ENCODE data around the gene STMND1. TPM values are rescaled to one million over a fixed set of nuclear protein-coding genes. Genes with fewer than 3 reads are reported as not detected.

STMND1 gene
- total RNA-seq, 1 experiment from 2014 or later: not detected

GRCh38 chr6:17086469-17086868, 15.4 kb upstream of the STMND1 start:
- ChIA-PET POLR2A (no interaction called here), CTCF (interaction anchor here (0.6 to 1.6 kb wide), 10 partner anchors 15 to 347 kb away, joined by 3 to 6 read pairs (median 4); partner anchors contain the start of genes ATXN1 and STMND1)
- Mint-ChIP-seq H3K4me1 (ENCODE audit: low read depth, unreplicated experiment) (no peaks in the 10 kb centered on the region), H3K27ac (ENCODE audit: unreplicated experiment) (no peak overlapping the region), H3K36me3 (ENCODE audit: insufficient read depth, unreplicated experiment) (no peaks in the 10 kb centered on the region), H3K4me3 (ENCODE audit: unreplicated experiment) (no peak overlapping the region), H3K27me3 (ENCODE audit: insufficient read depth, unreplicated experiment) (peaks cover 4% of the 10 kb centered on the region), H3K9me3 (ENCODE audit: unreplicated experiment) (no peaks in the 10 kb centered on the region)
- Histone ChIP-seq H3K4me3 (ENCODE audit: low read depth, low read length) (no peak overlapping the region), H3K27me3 (replicated peaks; ENCODE audit: control insufficient read depth, insufficient read depth, low read length) (no peaks in the 10 kb centered on the region), H3K4me1 (no peaks in the 10 kb centered on the region), H3K9me3 (no peaks in the 10 kb centered on the region), H3K36me3 (ENCODE audit: control insufficient read depth, insufficient read depth, low read length) (no peaks in the 10 kb centered on the region)
- DNase-seq: peak; percentile 51 to 62
- TF ChIP-seq, protein P1, sequence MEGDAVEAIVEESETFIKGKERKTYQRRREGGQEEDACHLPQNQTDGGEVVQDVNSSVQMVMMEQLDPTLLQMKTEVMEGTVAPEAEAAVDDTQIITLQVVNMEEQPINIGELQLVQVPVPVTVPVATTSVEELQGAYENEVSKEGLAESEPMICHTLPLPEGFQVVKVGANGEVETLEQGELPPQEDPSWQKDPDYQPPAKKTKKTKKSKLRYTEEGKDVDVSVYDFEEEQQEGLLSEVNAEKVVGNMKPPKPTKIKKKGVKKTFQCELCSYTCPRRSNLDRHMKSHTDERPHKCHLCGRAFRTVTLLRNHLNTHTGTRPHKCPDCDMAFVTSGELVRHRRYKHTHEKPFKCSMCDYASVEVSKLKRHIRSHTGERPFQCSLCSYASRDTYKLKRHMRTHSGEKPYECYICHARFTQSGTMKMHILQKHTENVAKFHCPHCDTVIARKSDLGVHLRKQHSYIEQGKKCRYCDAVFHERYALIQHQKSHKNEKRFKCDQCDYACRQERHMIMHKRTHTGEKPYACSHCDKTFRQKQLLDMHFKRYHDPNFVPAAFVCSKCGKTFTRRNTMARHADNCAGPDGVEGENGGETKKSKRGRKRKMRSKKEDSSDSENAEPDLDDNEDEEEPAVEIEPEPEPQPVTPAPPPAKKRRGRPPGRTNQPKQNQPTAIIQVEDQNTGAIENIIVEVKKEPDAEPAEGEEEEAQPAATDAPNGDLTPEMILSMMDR (IDR thresholded peaks at IDR 0.05; ENCODE audit: insufficient read depth in 1 of 2, low read depth in 1 of 2, low read length in 1 of 2, severe bottlenecking in 1 of 2, unreplicated experiment in 1 of 2): peak; percentile 50 to 53
- intact Hi-C loops (cut with micrococcal nuclease; ENCODE audit: unreplicated experiment): loop anchor here (1.0 to 5.0 kb wide), 2 partner anchors 74 to 324 kb away; partner anchors contain the start of gene ATXN1
- BruUV-seq (replicated peaks): no TSS peak

DNA sequence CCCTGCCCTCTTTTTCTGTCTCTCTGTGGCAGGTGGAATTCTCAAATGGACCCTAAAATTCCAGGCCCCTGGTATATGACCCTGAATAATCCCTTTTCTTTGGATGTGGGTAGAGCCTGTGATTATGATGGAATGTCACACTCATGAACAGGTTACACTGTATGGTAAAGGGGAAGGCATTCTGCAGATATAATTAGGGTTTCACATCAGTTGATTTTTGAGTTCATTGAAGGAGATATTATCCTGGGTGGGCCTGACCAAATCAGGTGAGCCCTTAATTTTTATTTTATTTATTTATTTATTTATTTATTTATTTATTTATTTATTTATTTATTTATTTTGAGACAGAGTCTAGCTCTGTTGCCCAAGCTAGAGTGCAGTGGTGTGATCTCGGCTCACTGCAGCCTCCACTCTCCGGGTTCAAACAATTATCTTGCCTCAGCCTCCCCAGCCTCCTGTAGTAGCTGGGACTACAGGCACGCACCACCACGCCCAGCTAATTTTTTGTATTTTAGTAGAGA, 13.7 kb upstream of the STMND1 start:
- Mint-ChIP-seq H3K4me1 (ENCODE audit: low read depth, unreplicated experiment) (no peaks in the 10 kb centered on the region), H3K9me3 (ENCODE audit: unreplicated experiment) (no peaks in the 10 kb centered on the region), H3K36me3 (ENCODE audit: insufficient read depth, unreplicated experiment) (no peaks in the 10 kb centered on the region), H3K27ac (ENCODE audit: unreplicated experiment) (no peak overlapping the region), H3K4me3 (ENCODE audit: unreplicated experiment) (no peak overlapping the region), H3K27me3 (ENCODE audit: insufficient read depth, unreplicated experiment) (peaks cover 5% of the 10 kb centered on the region)
- TF ChIP-seq, protein P1 (IDR thresholded peaks at IDR 0.05; ENCODE audit: insufficient read depth in 1 of 2, low read depth in 1 of 2, low read length in 1 of 2, severe bottlenecking in 1 of 2, unreplicated experiment in 1 of 2): no peak
- intact Hi-C loops (cut with micrococcal nuclease; ENCODE audit: unreplicated experiment): loop anchor here (5.0 kb wide), 1 partner anchor 326 kb away; the partner anchor contains the start of gene ATXN1
- Histone ChIP-seq H3K9me3 (no peaks in the 10 kb centered on the region), H3K36me3 (ENCODE audit: control insufficient read depth, insufficient read depth, low read length) (no peaks in the 10 kb centered on the region), H3K4me1 (no peaks in the 10 kb centered on the region), H3K27me3 (replicated peaks; ENCODE audit: control insufficient read depth, insufficient read depth, low read length) (no peaks in the 10 kb centered on the region), H3K4me3 (ENCODE audit: low read depth, low read length) (no peak overlapping the region)
- BruUV-seq (replicated peaks): no TSS peak
- POLR2A ChIA-PET: no interaction called here
- DNase-seq: no peak
- CTCF ChIA-PET: no interaction called here

DNA sequence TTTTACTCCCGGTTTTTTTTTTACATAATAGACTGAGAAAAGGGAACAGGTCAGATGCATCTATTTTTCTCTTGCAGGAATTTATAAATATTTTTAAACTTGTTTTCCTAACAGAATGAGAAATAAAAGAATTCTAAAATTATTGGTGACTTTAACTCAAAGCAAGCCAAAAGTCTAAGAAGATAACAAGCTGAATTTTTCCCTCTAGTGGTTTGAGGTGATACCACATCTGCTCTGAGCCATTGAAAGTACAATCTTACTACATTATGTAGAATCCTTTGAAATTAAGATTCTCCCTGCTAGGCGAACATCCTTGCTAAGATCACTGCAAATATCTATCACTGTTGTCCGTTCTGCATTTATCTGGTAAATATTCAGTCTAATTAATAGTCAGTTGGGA, 10.7 kb upstream of the STMND1 start:
- Mint-ChIP-seq H3K27me3 (ENCODE audit: insufficient read depth, unreplicated experiment) (peaks cover 3% of the 10 kb centered on the region), H3K36me3 (ENCODE audit: insufficient read depth, unreplicated experiment) (no peaks in the 10 kb centered on the region), H3K9me3 (ENCODE audit: unreplicated experiment) (no peaks in the 10 kb centered on the region), H3K4me1 (ENCODE audit: low read depth, unreplicated experiment) (no peaks in the 10 kb centered on the region), H3K4me3 (ENCODE audit: unreplicated experiment) (no peak overlapping the region), H3K27ac (ENCODE audit: unreplicated experiment) (no peak overlapping the region)
- ChIA-PET CTCF (no interaction called here), POLR2A (no interaction called here)
- H3K4me3 ChIP-seq (ENCODE audit: low read depth, low read length): no peak overlapping the region
- TF ChIP-seq, protein P1 (IDR thresholded peaks at IDR 0.05; ENCODE audit: insufficient read depth in 1 of 2, low read depth in 1 of 2, low read length in 1 of 2, severe bottlenecking in 1 of 2, unreplicated experiment in 1 of 2): peak; percentile 13 to 25
- intact Hi-C loops (cut with micrococcal nuclease; ENCODE audit: unreplicated experiment): no loop called here
- H3K9me3 ChIP-seq: no peaks in the 10 kb centered on the region
- no TSS peak for BruUV-seq (replicated peaks)
- H3K4me1 ChIP-seq: no peaks in the 10 kb centered on the region
- no peaks in the 10 kb centered on the region for H3K36me3 ChIP-seq (ENCODE audit: control insufficient read depth, insufficient read depth, low read length)
- H3K27me3 ChIP-seq (replicated peaks; ENCODE audit: control insufficient read depth, insufficient read depth, low read length): no peaks in the 10 kb centered on the region
- DNase-seq: no peak
